ENCODE data around the gene CHML. TPM values are rescaled to one million over a fixed set of nuclear protein-coding genes. Genes with fewer than 3 reads are reported as not detected.
A peak's percentile ranks its signal among the peaks of the same experiment; 100 is the strongest.

Gene CHML
- total RNA-seq, 1 experiment from 2014 or later: 19.3 TPM

DNA sequence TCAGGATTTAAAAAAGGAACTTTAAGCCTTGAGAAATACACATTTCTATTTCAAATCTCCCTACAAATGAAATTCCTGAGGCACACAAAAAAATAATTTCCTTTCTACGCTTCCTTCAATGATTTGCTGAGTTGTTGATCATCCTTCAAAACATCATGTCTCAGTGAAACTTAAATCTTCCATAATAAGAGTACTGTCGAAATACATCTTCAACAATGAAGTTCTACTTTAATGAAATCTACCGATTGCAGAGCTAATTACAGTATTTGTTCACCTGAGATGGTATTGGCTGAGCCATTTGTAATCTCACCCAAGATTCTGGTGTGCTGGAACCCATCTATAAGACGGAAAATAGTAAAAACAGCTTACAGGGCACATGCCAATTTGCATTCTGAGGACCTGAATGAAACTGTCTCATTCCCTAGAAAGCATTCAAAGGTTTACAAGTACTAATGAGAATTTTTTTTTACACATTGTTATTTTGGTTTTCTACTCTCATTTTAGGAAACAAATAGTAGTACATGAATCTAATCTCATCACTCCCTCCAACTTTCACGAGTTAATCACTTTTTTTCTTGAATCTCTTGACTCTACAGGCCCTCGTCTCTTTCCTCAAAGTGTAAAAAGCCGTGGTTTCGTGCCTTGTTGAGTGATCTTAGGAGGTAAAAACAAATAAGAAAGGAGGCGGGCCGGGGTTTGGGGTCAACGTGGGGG lies 1.1 kb downstream of the CHML start:
- no peaks in the 10 kb centered on the region for H3K27me3 ChIP-seq (ENCODE audit: control insufficient read depth, insufficient read depth, low read length)
- ChIA-PET CTCF (no interaction called here), POLR2A (no interaction called here)
- intact Hi-C loops (cut with micrococcal nuclease; ENCODE audit: unreplicated experiment): no loop called here
- TF ChIP-seq TCF7L2 (IDR thresholded peaks at IDR 0.05; ENCODE audit: low read depth, low read length) (no peak), SIN3A (IDR thresholded peaks at IDR 0.05; ENCODE audit: borderline replicate concordance, insufficient read depth, low read depth, low read length) (no peak), POLR2AphosphoS5 (IDR thresholded peaks at IDR 0.05; ENCODE audit: low read depth, low read length) (no peak)
- TF ChIP-seq, protein P1, sequence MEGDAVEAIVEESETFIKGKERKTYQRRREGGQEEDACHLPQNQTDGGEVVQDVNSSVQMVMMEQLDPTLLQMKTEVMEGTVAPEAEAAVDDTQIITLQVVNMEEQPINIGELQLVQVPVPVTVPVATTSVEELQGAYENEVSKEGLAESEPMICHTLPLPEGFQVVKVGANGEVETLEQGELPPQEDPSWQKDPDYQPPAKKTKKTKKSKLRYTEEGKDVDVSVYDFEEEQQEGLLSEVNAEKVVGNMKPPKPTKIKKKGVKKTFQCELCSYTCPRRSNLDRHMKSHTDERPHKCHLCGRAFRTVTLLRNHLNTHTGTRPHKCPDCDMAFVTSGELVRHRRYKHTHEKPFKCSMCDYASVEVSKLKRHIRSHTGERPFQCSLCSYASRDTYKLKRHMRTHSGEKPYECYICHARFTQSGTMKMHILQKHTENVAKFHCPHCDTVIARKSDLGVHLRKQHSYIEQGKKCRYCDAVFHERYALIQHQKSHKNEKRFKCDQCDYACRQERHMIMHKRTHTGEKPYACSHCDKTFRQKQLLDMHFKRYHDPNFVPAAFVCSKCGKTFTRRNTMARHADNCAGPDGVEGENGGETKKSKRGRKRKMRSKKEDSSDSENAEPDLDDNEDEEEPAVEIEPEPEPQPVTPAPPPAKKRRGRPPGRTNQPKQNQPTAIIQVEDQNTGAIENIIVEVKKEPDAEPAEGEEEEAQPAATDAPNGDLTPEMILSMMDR (IDR thresholded peaks at IDR 0.05): no peak
- TF ChIP-seq, protein P2, sequence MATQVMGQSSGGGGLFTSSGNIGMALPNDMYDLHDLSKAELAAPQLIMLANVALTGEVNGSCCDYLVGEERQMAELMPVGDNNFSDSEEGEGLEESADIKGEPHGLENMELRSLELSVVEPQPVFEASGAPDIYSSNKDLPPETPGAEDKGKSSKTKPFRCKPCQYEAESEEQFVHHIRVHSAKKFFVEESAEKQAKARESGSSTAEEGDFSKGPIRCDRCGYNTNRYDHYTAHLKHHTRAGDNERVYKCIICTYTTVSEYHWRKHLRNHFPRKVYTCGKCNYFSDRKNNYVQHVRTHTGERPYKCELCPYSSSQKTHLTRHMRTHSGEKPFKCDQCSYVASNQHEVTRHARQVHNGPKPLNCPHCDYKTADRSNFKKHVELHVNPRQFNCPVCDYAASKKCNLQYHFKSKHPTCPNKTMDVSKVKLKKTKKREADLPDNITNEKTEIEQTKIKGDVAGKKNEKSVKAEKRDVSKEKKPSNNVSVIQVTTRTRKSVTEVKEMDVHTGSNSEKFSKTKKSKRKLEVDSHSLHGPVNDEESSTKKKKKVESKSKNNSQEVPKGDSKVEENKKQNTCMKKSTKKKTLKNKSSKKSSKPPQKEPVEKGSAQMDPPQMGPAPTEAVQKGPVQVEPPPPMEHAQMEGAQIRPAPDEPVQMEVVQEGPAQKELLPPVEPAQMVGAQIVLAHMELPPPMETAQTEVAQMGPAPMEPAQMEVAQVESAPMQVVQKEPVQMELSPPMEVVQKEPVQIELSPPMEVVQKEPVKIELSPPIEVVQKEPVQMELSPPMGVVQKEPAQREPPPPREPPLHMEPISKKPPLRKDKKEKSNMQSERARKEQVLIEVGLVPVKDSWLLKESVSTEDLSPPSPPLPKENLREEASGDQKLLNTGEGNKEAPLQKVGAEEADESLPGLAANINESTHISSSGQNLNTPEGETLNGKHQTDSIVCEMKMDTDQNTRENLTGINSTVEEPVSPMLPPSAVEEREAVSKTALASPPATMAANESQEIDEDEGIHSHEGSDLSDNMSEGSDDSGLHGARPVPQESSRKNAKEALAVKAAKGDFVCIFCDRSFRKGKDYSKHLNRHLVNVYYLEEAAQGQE (IDR thresholded peaks at IDR 0.05; ENCODE audit: insufficient read depth in 1 of 2, low read depth in 2 of 2, low read length in 1 of 2): no peak
- H3K4me3 ChIP-seq (ENCODE audit: low read depth in 2 of 2, low read length in 2 of 2): peak overlapping the region; percentile 83 to 88
- H3K36me3 ChIP-seq (ENCODE audit: control insufficient read depth, insufficient read depth, low read length): peaks cover 5% of the 10 kb centered on the region
- in situ Hi-C loops (cut with HindIII; ENCODE audit: low pct_unique_long_range_greater_than_20kb, low sequenced_read_pairs): no loop called here
- H3K27ac ChIP-seq (ENCODE audit: low read length): peak overlapping the region; percentile 88
- peaks cover 10% of the 10 kb centered on the region; the same call in 1 of the 2 replicates for H3K4me1 ChIP-seq (ENCODE audit: control insufficient read depth, insufficient read depth, low read length)
- peaks cover 4% of the 10 kb centered on the region; the same call in 1 of the 2 replicates for H3K9me3 ChIP-seq (ENCODE audit: control insufficient read depth, insufficient read depth, low read depth, low read length)
- BruUV-seq (replicated peaks): no TSS peak
- no peak for ATAC-seq
- DNase-seq (ENCODE audit: low read depth, low spot score): no peak

DNA sequence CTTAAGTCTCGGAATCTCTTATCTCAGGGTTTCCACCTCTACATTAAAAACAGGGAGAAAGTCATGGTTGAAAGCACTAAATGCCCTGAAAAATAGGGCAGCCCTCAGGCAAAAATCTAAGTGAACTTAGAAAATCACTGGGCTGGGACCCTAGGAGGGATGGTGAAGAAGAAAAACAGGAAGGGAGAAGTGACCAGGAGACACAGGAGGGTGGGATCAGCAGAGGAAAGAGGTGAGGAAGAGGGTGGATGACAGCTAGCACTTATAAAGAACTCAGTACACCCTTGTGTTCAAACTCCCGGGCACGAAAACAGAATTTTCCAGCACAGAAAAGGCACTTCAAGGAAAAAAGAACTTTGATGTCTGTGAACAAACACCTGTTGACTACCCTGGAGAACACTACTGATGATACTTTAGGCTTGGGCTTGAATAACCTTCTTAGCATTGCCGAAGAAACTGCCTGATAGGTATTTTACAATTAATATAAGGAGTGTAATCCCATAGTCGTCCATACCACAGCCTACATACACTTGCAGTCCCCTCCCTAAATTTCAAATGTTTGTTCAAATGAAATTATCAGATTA lies 2.0 kb downstream of the CHML start:
- intact Hi-C loops (cut with micrococcal nuclease; ENCODE audit: unreplicated experiment) (no loop called here), in situ Hi-C loops (cut with HindIII; ENCODE audit: low pct_unique_long_range_greater_than_20kb, low sequenced_read_pairs) (no loop called here)
- ATAC-seq (no peak), DNase-seq (ENCODE audit: low read depth, low spot score) (no peak)
- POLR2A ChIA-PET: interaction anchor here (0.6 kb wide), 1 partner anchor 383 kb away, joined by 3 read pairs; no protein-coding TSS in a partner anchor
- TF ChIP-seq, protein P2 (IDR thresholded peaks at IDR 0.05; ENCODE audit: insufficient read depth in 1 of 2, low read depth in 2 of 2, low read length in 1 of 2): no peak
- no peak for TF ChIP-seq POLR2AphosphoS5 (IDR thresholded peaks at IDR 0.05; ENCODE audit: low read depth, low read length)
- TF ChIP-seq, protein P1 (IDR thresholded peaks at IDR 0.05): no peak
- TF ChIP-seq SIN3A (IDR thresholded peaks at IDR 0.05; ENCODE audit: borderline replicate concordance, insufficient read depth, low read depth, low read length): no peak
- no peak for TF ChIP-seq TCF7L2 (IDR thresholded peaks at IDR 0.05; ENCODE audit: low read depth, low read length)
- Histone ChIP-seq H3K4me1 (ENCODE audit: control insufficient read depth, insufficient read depth, low read length) (peaks cover 10% of the 10 kb centered on the region; the same call in 1 of the 2 replicates), H3K4me3 (ENCODE audit: low read depth in 2 of 2, low read length in 2 of 2) (peak overlapping the region; percentile 83 to 88), H3K27me3 (ENCODE audit: control insufficient read depth, insufficient read depth, low read length) (no peaks in the 10 kb centered on the region), H3K9me3 (ENCODE audit: control insufficient read depth, insufficient read depth, low read depth, low read length) (peaks cover 4% of the 10 kb centered on the region; the same call in 1 of the 2 replicates), H3K27ac (ENCODE audit: low read length) (peak overlapping the region; percentile 6; the same call in 1 of the 2 replicates), H3K36me3 (ENCODE audit: control insufficient read depth, insufficient read depth, low read length) (peaks cover 5% of the 10 kb centered on the region)
- TSS peak; percentile 57 for BruUV-seq (replicated peaks)
- CTCF ChIA-PET: no interaction called here

Data from Panc1 (cell line).